Cortex of kidney (tissue), 1 donor: Measurements from ENCODE around the gene NEURL1B.
"Not testable (repeated sequence)": the region's sequence is repeated elsewhere in the genome, so short reads cannot be mapped to it uniquely, and the experiment has no call there.

ENCODE experiments used
- DNase-seq: peaks from one replicate; lab custom pipeline; 2025; lab: John Stamatoyannopoulos, UW

The NEURL1B gene

DNA sequence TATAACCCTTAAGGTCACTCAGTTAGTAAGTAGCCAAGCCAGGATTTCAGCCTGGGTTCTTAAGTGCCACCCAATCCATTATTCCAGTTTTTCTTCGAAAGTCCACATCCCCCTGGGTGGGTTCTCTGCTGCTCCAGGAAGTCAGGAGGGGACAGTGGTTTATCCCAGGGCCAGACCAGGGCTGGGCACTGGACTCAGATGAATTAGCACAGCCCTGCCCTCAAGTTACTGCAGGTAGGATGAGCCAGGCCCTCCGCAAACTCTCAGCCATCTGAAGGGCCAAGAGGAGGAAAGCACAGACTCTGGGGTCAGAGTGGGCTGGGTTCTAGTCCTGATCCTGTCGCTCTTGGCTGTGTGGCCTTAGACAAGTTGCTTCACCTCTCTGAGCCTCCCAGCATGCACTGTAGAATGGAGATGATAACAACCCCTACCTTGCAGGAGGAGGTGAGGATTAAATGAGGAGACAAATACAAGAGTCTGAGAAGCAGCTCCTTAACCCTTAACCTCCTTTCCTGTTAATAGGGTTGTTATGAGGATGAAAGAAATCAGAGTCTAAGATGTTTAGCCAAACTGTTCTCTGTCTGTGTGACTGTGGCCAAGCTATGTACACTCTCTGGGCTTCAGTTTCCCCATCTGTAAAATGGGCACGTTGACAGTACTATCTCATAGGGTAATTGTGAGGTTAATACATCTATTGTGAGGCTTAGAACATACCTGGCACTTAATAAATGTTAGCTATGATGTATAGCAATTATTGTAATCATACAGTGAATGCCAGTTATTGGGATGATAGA, 6.8 kb upstream of the NEURL1B start:
- DNase-seq, result no peak

DNA sequence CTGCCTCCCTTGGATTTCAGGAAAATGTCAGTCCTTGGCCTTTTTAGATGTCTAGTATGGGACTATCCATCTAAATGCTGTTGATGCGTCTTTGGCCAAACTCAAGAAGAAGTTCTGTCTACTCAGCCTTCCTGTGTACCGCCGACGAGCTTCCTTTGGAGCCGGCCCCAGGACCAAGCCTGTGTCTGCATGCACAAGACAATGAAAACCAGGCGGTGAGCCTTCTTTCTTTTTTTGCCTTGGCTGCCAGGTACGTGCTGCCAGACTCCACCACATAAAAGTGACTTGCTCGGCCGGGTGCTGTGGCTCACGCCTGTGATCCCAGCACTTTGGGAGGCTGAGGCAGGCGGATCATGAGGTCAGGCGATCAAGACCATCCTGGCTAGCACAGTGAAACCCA, 6.0 kb upstream of the NEURL1B start:
- DNase-seq, result no peak

DNA sequence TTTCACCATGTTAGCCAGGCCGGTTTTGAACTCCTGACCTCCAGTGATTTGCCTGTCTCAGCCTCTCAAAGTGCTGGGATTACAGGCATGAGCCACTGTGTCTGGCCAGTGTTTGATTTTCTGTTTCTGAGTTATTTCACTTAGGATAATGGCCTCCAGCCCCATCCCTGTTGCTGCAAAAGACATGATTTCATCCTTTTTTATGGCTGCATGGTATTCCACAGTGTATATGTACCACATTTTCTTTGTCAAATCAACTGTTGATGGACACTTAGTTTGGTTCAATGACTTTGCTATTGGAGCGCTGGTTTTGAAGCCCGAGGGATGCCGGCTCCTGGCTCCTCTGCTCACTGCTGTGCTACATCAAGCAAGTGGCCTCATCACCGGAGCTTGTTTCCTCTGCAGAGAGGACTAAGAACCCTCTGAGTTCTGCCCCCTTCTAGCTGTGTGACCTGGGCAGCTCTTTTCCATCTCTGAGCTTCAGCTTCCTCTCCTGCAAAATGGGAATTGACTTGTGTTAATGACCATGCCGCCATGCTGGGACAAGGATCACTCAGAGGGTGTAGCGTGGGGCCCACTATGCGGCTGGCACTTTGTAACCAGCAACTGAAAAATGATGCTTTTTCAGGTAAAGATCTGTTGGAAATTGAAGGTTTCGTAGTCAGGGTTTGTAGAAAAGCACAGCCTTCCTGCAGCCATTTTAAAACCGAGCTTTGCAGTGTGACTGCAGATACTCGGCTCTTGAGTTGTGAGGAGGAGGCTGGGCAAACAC, 4.6 kb upstream of the NEURL1B start:
- DNase-seq, result no peak

DNA sequence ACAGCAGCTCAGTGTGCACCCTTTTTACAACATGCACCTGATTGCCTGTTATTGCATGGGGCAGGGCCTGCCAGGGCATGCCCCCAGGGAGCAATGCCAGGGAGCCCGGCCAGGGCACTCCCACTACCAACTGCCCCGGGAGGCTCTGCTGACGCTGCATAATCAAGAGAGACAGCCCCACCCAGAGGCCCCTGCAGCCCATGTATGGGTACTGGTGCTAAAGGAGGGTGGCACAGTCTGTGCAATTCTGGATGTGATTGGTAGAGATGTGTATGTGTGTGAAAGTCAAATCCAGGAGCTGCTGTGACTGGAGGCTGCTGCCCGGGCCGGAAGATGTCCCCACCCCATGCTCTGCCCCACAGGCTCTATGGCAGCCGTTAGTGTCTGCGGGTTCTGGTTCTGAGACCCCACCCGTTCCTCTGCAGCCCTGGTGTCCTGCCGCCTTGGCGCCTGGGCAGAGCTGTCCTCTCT, 3.9 kb upstream of the NEURL1B start:
- DNase-seq, result no peak

DNA sequence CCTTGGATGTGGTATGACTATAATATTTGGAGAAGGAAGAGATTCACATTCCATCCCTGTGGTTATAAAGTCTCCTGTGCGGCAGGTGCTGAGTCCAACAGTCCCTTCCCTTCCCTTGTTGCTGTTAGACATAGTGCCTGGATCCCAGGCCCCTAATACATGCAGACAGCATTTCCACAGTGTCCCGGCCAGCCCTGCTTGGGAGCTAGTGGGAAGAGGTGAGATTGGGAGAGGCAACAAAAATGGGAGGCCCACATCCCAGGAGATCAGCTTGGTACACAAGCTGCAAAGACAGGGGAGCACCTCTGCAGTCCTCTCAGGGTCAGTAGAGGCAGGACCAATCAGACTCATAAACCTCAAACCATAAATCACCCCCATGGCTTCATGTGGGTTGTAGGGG, 3.3 kb upstream of the NEURL1B start:
- DNase-seq, result no peak

DNA sequence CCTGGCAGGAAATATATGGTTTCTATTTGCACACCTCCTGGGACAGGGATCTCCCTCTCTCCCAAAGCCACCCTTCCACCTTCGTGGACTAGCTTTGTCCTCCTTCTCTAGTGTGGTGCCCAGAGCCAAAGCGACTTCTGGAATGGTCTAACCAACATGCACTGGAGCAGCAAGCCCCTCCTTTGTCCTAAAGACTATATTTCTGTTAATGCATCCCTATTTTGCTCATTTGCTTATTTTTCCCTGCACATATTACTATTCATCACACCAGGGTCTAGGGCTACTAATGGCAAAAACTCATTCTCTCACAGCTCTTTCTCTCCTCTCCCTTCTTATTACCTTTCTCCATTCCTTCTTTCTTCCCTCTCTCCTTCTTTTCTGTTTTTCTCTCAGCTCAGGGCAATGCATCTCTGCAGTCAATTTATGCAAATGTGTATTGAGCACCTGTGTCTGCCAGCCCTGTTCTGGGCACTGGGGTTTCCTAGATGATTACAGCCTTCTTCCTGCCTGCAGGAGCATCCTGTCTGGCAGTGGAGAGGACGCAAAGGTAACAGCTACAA, 2.8 kb upstream of the NEURL1B start:
- DNase-seq, result no peak

DNA sequence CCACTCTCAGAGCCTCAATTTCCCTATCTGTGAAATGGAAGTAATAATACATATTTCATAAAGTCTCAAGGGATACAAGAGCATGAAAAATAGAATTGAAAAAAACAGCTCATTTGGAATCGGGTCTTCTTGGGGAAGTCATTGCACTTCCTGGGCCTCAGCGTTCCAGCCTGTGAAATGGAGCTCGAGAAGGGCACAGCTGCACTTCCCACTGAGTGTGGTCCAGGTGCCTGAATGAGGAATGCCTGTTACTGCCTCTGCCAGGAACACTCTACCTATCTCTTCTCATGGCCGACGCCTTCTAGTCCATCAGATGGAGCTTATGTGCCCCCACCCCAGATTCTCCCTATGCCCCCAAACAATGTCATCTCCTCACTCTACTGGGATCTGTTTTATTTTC, 924 bp upstream of the NEURL1B start:
- DNase-seq, result no peak

DNA sequence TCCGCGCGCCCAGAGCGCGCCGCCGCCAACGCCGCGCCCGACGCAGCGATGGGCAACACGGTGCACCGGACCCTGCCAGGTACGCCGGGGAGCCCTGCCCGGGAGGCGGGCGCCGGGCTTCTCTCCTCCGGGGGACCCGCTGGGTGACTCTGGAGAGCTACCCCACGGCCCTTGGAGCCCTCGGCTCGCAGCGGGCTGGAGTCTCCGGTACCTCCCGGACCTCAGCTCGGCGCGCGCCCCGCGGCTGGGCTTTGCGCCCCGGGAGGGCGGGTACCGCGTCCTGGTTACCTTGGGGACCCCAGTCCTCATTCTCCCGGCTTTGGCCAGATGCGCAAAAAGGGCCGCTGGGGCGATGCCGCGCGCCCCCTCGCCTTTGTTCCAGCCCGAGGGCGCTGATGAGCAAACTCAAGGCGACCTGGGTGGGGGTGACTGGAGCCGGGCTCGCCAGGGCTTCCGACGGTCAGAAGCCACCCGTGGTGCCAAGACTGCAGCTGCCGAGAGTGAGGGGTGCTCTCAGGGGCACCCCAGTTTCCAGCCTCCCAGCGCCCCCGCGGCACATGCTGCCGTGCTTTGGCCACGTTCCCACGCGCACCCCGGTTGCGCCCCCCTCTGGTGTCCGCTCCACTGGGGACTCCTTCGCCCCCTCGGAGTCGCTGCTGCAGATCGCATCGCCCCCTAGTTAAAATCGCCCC, 442 bp downstream of the NEURL1B start:
- DNase-seq, result no peak

DNA sequence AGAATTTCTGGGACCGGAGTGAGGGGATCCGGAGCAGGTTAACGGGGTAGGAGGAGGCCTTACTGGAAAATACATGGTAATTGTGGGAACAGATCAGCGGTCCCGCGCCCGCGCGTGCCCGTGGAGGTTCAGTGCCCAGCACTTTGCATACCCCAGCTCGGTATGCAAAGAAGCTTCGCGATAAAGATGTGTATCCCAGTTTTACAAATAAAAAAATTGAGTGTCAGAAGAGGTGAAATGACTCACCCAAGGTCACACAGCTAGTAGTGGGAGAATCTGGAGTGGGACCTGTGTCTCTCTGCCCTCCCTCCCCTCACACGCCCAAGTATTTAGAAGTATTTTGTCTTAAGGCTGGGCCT, 967 bp downstream of the NEURL1B start:
- no peak for DNase-seq

DNA sequence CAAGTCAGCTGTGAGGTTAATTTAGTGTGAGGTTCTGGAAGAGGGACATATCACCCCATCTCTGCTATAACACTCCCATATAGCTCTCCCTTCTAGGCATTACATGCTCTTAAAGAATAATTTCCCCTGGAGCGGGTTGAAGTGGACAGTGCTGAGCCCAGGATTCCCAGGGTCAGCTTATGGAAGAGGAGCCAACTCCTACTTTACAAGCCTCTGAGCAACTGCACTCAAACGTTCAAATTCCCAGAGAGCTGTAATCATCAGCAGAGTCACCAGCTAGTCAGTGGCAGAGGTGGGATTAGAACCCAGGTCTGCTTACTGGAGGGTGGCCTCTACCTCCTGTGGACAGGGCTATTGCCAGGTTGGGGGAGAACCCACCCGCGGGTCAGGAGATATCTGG, 1.4 kb downstream of the NEURL1B start:
- DNase-seq, result no peak

DNA sequence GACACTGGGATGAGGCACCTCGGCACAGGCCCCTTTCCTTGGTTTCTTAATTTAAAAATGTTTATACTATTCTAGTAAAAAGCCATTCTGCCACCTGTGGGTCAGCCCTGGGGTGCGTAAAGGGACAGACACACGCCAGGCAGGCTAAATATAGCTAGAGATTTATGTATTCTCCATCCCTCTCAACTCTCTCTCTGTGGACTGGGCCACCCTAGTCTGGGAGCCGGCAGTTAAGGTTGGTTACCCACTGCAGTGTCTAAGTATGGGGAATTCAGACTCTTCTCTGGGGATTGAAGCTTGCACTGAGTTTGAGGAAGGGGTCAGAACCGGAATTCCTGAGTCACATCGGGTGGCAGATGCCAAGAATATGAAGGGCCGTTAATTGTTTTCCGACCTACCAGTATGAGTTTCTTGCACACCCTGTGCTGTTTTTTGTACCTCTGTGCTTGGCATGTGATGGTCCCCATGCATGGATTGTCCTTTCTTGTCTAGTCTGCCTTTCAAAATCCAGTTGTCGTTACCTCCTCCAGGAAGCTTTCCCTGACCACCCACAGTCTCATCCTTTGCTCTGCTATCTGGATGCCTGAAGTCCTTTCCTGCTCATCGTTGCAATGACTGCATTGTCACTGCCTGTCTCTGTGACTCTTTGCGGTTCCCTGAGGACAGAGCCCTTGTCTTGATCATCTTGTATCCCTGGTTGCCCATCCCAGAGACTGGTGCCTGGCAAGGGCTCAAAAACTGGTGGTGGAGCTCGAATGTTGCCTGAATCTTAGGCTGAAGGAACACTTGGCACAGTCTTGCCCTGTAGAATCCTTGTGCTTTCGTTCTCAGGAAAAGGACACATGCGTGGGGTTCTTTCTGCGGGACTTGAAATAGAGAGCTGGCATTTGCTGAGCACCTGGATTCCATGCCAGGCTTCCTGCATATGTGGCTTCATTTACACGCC, 2.1 kb downstream of the NEURL1B start:
- DNase-seq, result no peak

DNA sequence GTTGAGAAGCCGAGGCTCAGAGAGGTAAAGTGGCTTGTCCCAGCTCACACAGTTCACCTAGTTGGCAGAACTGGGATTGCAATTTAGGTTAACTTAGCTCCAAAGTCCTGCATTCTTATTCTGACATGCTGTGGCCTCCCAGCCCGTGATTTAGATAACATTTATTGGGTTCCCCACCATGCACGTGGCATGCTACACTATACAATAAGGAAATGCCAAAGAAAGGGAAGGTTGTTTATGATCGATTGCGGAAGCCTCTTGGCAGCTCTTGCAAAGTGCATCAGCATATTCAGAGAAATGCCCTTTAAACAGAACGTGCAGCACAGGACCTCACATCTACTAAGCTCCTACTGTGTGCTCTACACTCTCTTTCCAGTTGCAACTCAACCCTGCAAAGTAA, 3.2 kb downstream of the NEURL1B start:
- no peak for DNase-seq

DNA sequence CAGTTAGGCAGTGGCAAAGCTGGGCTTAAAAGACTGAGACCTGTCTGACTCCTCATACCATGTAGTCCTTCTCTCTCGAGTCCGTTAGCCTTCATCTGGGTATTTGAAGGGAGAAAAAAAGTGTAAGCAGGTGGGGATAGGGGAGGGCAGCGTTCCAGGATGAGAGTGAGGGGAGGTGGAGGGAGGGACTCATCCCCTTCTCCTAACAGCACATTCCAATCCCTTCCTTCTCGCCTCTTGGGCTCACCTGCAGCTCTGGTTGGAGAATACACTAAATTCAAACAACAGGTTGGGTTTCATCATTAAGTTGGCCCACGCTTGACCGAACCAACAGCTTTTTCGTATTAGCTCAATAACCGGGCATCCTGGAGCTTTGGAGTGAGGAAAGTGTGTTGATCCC, 3.6 kb downstream of the NEURL1B start:
- DNase-seq, result no peak

DNA sequence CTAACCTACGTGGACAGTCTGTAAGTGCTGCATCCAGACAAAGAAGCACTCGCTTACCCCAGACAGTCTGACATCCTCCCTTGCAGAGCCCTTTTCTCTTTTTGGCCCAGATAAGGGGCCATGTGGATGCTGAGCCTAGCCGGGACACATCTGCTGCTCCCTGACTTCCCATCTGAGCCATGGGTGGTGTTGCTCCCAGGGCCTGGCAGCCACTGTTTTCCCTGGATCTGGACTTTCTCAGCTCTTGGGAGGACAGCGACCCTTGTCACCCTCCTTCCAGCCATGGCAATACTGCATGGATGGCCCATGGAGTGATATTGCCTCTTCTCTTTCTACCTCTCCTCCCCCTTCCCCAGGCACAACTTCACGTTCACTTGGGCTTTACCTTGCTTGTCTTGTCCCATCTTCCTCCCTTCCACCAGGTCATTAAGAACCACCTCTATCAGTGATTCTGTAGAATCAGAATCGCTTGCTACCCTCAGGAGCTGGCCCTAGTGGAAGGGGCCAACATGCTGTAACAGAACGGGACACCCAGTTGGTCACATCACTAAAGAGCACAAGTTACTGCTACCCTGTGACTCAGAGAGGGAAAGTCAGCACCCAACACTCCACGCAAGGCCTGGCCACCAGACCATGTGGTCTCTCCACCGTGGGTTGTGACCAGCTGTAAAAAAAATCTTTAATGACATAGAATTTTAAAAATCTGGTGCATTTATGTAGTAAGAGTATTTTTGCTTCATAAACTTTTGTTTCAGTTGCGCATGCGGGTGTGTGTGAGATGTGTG, 4.4 kb downstream of the NEURL1B start:
- DNase-seq, result no peak

DNA sequence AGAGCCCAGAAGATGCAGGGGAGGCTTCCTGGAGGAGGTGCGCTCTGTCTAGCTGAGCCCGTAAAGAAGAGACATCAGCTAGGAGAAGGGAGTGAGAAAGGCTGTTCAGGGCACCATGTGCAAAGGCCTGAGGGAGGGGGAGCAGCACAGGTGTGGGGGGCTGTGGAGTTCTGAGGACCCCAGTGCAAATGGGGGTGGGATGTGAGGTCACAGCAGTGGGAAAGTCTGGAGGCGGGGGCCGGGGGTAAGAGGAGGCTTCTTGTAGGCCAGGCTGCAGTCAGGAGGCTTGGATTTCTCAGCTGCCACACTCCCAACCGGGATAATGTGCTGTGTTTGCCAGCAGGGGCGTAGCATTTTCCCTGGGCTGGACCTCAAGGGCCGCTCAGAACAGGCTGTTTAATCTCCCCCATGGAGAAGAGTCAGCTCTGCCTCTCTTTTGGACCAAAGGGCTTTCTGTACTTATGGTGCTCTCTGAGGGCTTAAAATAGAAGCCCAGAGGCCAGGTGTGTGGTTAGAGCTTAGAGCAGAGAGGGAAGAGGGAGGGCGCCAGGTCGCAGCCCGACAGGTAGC, 5.7 kb downstream of the NEURL1B start:
- no peak for DNase-seq

DNA sequence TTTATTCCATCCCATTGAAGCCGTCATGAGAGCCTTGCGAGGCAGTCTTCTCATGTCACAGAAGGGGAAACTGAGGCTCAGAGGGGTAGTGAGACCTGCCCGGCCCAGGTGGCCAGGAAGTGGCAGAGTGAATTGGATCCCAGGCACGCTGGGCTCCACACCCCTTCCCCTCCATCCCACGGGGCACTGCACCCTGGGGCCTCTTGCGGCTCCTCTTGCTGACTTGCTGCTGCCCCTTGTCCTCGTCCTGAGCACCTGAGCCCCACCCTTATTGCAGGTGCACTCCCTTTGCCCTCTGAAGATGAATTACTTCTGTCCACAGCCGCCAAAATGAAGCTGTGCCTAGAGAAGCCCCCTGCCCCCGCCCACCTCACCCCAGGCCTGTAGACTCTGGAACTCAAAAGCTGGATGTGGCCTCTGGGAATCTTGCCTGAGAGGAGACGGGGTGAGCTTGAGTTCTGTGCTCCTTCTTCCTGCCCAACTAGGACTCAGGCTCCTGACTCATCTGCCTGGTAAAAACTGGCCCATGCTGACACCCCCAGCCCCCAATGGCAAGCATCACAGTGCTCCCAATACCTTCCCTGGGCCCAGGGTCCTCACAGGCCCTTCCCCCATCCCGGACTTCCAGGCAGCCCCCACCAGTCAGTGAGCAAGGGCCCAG, 6.4 kb downstream of the NEURL1B start:
- DNase-seq, result no peak

DNA sequence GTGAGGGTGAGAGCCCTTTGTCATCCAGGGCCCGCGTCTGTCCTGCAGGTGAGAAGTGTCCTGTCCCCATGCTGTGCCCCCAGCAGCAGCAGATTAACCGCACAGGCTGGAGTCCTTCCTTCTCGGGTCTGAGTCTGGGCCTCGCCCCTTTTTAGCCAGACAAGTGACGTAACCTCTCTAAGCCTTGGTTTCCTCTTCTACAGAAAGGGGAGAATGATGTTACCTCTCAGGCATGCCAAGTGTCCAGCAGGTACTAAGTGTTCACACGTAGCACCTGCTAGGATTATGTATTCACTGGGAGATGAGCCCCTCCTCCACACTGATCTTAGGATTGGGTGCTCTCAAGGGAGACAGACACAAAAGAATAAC, 6.9 kb downstream of the NEURL1B start:
- DNase-seq, result no peak

DNA sequence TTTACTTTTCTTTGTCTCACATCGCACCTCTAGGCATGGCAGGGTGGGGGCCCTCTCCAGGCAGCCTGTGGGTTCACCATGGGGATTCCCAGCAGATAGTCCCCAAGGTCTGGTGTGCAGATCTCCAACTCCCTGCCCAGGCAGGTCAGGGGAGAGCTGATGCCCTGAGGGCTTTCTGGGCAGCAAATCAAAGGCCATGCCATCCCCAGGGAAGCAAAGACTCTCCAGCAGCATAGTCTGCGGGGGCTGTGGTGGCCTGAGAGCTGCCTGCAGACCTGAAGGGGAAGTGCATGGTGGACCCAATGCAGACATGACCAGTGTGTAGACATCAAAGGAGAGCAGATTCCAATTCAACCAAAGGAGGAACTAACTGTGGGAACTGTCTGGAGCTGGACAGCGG, 7.7 kb downstream of the NEURL1B start:
- no peak for DNase-seq

DNA sequence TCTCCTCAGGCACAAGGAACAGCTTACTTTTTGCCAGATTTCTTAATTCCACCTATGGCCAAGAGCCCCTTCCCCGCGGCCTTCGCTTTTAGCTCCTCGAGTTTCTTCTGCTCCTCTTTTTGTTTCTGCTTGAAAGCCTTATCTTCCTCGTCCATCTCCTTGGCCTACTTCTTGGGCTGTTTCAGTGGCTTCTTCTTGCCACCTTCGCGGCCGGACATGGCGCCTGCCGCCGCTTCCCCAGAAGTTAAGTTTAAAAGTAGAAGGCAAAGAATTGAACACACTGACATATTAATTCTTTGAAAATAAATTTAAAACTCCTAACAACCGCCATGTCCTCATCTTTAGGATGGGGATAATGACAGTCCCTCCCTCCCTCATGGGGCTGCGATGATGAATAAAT, 15.4 kb downstream of the NEURL1B start:
- not testable (repeated sequence) for DNase-seq
